NB4 (cell line): Measurements from ENCODE around the gene SIX3.

Source experiments
- CTCF ChIP-seq: IDR thresholded peaks from one replicate; pipeline ENCODE4 v1.5.1; 2012; ENCODE audit warnings: low read depth, low read length
- MAX ChIP-seq: IDR thresholded peaks from 2 replicates; pipeline ENCODE4 v1.6.1; 2011; ENCODE audit warnings: low read depth, low read length
- POLR2A ChIP-seq: IDR thresholded peaks from 2 replicates; pipeline ENCODE4 v1.6.1; 2011; ENCODE audit warnings: mild to moderate bottlenecking; ENCODE audit not compliant: insufficient read length; ENCODE audit errors: extremely low read depth

GRCh38 chr2:44902217-44903137 is 39.0 kb upstream of the SIX3 start:
- TF ChIP-seq CTCF, result no peak
- TF ChIP-seq POLR2A, result no peak
- no peak for TF ChIP-seq MAX
